Sigmoid colon (tissue), 7 donors: Measurements from ENCODE around the gene CCDC179. TPM values are rescaled to one million over a fixed set of nuclear protein-coding genes. Genes with fewer than 3 reads are reported as not detected.

Experiments used
- DNase-seq: peaks from one replicate; pipeline ENCODE4 v3.0.0-alpha.2; 2019
- H3K27ac ChIP-seq, 4 donors: fragments of 200-600 bp; sonication (generic); one replicate each; pipeline ENCODE4 v1.5.1; 2016 to 2019; ENCODE audit warnings: mild to moderate bottlenecking in 1 of 4
- H3K27me3 ChIP-seq, 3 donors: fragments of 200-600 bp; sonication (generic); one replicate each; pipeline ENCODE4 v1.5.1; 2019; ENCODE audit warnings: mild to moderate bottlenecking in 1 of 3
- H3K36me3 ChIP-seq, 4 donors: fragments of 200-600 bp; sonication (generic); one replicate each; pipeline ENCODE4 v1.5.1; 2016 to 2019
- H3K4me1 ChIP-seq, 4 donors: fragments of 200-600 bp; sonication (generic); one replicate each; pipeline ENCODE4 v1.5.1; 2017 to 2019
- H3K4me3 ChIP-seq, 4 donors: fragments of 200-600 bp; sonication (generic); one replicate each; pipeline ENCODE4 v1.5.1; 2017 to 2019; ENCODE audit warnings: mild to moderate bottlenecking in 2 of 4, moderate library complexity in 1 of 4
- H3K9me3 ChIP-seq, 4 donors: fragments of 200-600 bp in 3 of 4; sonication (generic) in 3 of 4; one replicate each; pipeline versions ENCODE4 v1.5.1 to v1.6.1; 2013 to 2019
- CTCF ChIP-seq, 4 experiments: fragments of 450-650 bp in 3 of 4; fragments of 200-600 bp in 1 of 4; IDR thresholded peaks; one replicate each; pipeline ENCODE4 v1.5.1; 2016 to 2019; ENCODE audit warnings: antibody characterized with exemption in 4 of 4, mild to moderate bottlenecking in 3 of 4, moderate library complexity in 2 of 4
- EP300 ChIP-seq, 4 donors: sonication (generic); formaldehyde crosslinking; IDR thresholded peaks; one replicate each; pipeline ENCODE4 v1.6.1; 2017; ENCODE audit warnings: antibody characterized with exemption in 4 of 4
- POLR2A ChIP-seq, 2 donors: fragments of 450-650 bp; IDR thresholded peaks; one replicate each; pipeline ENCODE4 v1.6.1; 2016; ENCODE audit warnings: antibody characterized with exemption in 2 of 2, mild to moderate bottlenecking in 2 of 2, moderate library complexity in 2 of 2
- POLR2AphosphoS5 ChIP-seq, 4 donors: sonication (generic); formaldehyde crosslinking; IDR thresholded peaks; one replicate each; pipeline ENCODE4 v1.6.1; 2017; ENCODE audit warnings: antibody characterized with exemption in 4 of 4
- WGBS, 2 donors: extraction: QIAGEN DNeasy Blood & Tissue Kit; methylation state at CpG; one replicate each; pipeline ENCODE4 v1.1.7; 2013; 5-methylcytosine and 5-hydroxymethylcytosine counted together
- intact Hi-C: fragments of 100-400 bp; cut with DNase I; formaldehyde crosslinking; loops from one replicate; pipeline ENCODE4 v1.15.1; 2023
- polyA plus RNA-seq, 3 donors: library from polyadenylated mRNA; stranded (reverse); fragments of 200-250 nt; gene quantifications; one replicate each; pipeline ENCODE4 v1.2.3, GENCODE V29; 2013
- total RNA-seq, 4 donors: library from RNA; depleted of rRNA; stranded (reverse); fragments of >200 nt; gene quantifications; one replicate each; pipeline ENCODE4 v1.1.0, GENCODE V29; 2016
- donor health status: healthy with polysubstance abuse.
- donor health status: Bipolar disorder and iron deficiency.
- donor health status: healthy.

The CCDC179 gene
- total and polyA plus RNA-seq, 7 donors, result not detected

DNA sequence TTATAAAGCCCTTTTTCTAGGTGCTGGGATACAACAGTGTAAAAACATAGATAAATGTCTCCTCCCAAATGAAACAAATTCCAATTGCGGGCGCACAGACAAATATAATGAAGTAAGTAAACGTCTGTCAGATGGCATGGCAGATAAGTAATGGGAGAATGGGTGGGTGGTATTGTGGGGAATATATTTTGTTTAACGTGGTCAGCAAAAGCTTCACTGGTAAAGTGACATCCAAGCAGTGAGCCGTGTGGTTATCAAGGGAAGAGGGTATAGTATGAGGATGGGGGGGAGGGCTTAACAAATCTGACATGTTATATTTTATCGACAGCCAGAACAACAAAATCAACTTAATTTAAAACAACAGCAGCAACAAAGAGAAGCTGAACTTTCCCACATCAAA is 31.9 kb downstream of the CCDC179 start:
- Histone ChIP-seq H3K4me1 (peaks cover 0 to 13% (median 3%) of the 10 kb centered on the region in 4 donors), H3K27me3 (no peaks in the 10 kb centered on the region), H3K27ac (no peak overlapping the region), H3K4me3 (peak overlapping the region in 1 of 4 donors; percentile 91), H3K36me3 (peaks cover 0 to 30% (median under 1%) of the 10 kb centered on the region in 4 donors), H3K9me3 (no peaks in the 10 kb centered on the region)
- DNase-seq, result no peak
- WGBS, 2 donors, result 55 to 56% methylated on average over 6 of the region's 6 CpGs
- intact Hi-C loops, result loop anchor here (5.0 kb wide), 1 partner anchor 201 kb away; the partner anchor contains the start of gene FANCF
- TF ChIP-seq POLR2A (IDR thresholded peaks at IDR 0.05) (no peak), POLR2AphosphoS5 (IDR thresholded peaks at IDR 0.05) (no peak), CTCF (IDR thresholded peaks at IDR 0.05) (no peak), EP300 (IDR thresholded peaks at IDR 0.05) (no peak)

DNA sequence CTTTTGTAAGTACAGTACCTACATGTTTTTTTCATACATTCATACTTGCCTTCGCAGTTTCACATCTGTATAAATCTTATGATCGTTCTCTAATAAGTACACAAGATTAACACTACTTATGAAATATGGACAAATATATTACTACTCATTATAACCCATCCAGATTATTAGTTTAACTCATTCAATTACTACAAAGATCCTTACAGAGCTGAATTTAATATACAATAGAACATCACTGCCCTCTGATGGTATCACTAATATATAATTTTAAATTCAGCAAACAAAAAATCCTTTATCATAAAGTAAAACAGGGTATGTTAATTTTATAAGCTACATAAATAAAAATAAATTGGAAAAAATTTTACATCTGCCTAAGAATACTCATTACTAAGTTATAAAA is 38.1 kb downstream of the CCDC179 start:
- no peaks in the 10 kb centered on the region for H3K4me1 ChIP-seq
- H3K36me3 ChIP-seq, result peaks cover 0 to 77% (median 8%) of the 10 kb centered on the region in 4 donors
- WGBS, 2 donors, result 96 to 97% methylated on average over 2 of the region's 2 CpGs
- H3K4me3 ChIP-seq, result no peak overlapping the region
- intact Hi-C loops, result no loop called here
- DNase-seq, result no peak
- H3K27me3 ChIP-seq, result no peaks in the 10 kb centered on the region
- H3K27ac ChIP-seq, result no peak overlapping the region
- TF ChIP-seq POLR2AphosphoS5 (IDR thresholded peaks at IDR 0.05) (no peak), POLR2A (IDR thresholded peaks at IDR 0.05) (no peak), EP300 (IDR thresholded peaks at IDR 0.05) (no peak)
- H3K9me3 ChIP-seq, result no peaks in the 10 kb centered on the region

GRCh38 chr11:22809893-22810292 is 50.4 kb downstream of the CCDC179 start:
- DNase-seq, result no peak
- peaks cover 0 to 3% (median 0%) of the 10 kb centered on the region in 4 donors for H3K9me3 ChIP-seq
- no peaks in the 10 kb centered on the region for H3K36me3 ChIP-seq
- H3K27me3 ChIP-seq, result no peaks in the 10 kb centered on the region
- TF ChIP-seq POLR2A (IDR thresholded peaks at IDR 0.05) (no peak), EP300 (IDR thresholded peaks at IDR 0.05) (no peak), CTCF (IDR thresholded peaks at IDR 0.05) (no peak), POLR2AphosphoS5 (IDR thresholded peaks at IDR 0.05) (no peak)
- intact Hi-C loops, result no loop called here
- WGBS, 2 donors, result 93 to 96% methylated on average over 3 of the region's 3 CpGs
- H3K27ac ChIP-seq, result no peak overlapping the region
- H3K4me3 ChIP-seq, result no peak overlapping the region
- no peaks in the 10 kb centered on the region for H3K4me1 ChIP-seq

DNA sequence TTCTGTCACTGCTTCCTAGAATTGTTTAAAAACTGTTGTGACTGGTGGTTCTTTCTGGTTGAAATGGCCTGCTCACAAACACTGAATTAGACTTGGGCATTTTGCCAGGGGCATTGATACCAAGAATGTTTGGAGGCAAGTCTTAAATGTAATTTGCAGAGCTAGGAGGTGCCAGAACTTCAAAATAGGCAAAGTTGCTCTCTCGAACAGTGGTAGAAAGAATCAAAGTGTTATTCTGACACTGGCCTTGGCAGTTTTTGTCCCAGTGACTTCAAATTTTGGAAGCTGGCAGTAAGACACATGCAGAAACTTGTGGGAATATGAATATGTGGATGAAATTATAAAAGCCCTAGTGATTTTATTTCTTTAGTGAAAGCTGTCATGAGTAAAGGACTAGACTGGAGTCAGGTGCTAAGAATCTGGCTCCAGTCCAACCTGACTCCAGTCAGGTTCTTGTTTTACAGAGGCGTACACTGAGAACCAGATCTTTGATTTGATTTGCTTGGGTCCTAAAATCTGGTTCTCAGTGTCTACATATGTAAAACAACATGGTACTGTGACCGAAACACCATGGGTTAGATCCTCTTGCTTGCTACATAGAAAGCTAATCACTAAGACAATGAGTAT is 51.6 kb downstream of the CCDC179 start:
- TF ChIP-seq EP300 (IDR thresholded peaks at IDR 0.05), result no peak
- TF ChIP-seq POLR2A (IDR thresholded peaks at IDR 0.05), result no peak
- TF ChIP-seq CTCF (IDR thresholded peaks at IDR 0.05), result no peak
- TF ChIP-seq POLR2AphosphoS5 (IDR thresholded peaks at IDR 0.05), result no peak
- Histone ChIP-seq H3K36me3 (no peaks in the 10 kb centered on the region), H3K4me3 (no peak overlapping the region), H3K27ac (peak overlapping the region in 1 of 4 donors; percentile 42), H3K9me3 (peaks cover 0 to 3% (median 0%) of the 10 kb centered on the region in 4 donors), H3K4me1 (no peaks in the 10 kb centered on the region), H3K27me3 (no peaks in the 10 kb centered on the region)
- intact Hi-C loops, result no loop called here
- 90 to 94% methylated on average over 3 of the region's 3 CpGs for WGBS, 2 donors
- no peak for DNase-seq

DNA sequence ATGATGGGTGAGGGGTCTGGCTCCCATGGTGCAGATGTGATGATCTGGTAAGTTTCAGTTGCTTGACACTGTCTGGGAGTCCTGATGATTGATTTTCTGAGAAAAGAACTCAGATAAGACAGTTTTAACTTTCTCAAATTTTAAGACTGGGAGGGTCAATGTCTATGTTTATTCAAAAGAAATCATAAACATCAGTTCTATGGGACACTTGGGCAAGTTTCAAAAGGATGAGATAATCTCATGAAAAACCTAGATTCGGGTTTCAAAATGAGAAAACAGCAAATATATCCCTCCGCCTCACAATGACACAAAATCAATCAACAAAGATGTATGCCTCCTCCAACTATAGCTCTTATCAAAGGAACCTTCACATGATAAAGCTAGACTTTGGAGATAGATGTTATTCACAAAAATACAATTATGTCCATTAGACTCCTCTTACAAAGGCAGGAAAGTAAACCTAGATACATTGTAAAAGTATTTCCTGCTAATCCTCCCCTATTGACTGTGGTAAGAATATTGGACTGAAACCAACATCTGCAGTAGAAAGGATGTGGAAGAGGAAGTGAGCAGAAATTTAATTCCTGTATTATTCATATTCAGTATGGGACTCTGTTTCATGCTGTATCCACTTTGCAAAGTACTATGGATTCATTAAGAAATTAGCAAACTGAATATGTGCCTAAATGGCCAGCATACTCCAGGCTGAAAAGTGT is 52.3 kb downstream of the CCDC179 start:
- Histone ChIP-seq H3K4me1 (no peaks in the 10 kb centered on the region), H3K4me3 (no peak overlapping the region), H3K36me3 (no peaks in the 10 kb centered on the region), H3K27ac (peak overlapping the region in 1 of 4 donors; percentile 42), H3K27me3 (no peaks in the 10 kb centered on the region), H3K9me3 (peaks cover 0 to 3% (median 0%) of the 10 kb centered on the region in 4 donors)
- TF ChIP-seq CTCF (IDR thresholded peaks at IDR 0.05) (no peak), POLR2AphosphoS5 (IDR thresholded peaks at IDR 0.05) (no peak), EP300 (IDR thresholded peaks at IDR 0.05) (no peak), POLR2A (IDR thresholded peaks at IDR 0.05) (no peak)
- intact Hi-C loops, result no loop called here
- DNase-seq, result no peak
- WGBS, 2 donors, result 73 to 79% methylated on average over 2 of the region's 2 CpGs
